Activated CD4-positive, CD25-positive, alpha-beta regulatory T cell treated with anti-CD3 and anti-CD28 coated beads, Interleukin-2, amount 50 U/mL, for 72 hours (primary cell): ENCODE results near the gene OCA2.
"Not testable (repeated sequence)": the region's sequence is repeated elsewhere in the genome, so short reads cannot be mapped to it uniquely, and the experiment has no call there.

Experiments
- DNase-seq: peaks from one replicate; pipeline ENCODE4 v3.0.0; 2021

Gene OCA2

GRCh38 chr15:27757052-27757451 is 342.1 kb downstream of the OCA2 start:
- DNase-seq, result no peak

- DNase-seq, result no peak
Observed at GRCh38 chr15:27752691-27753090, 346.4 kb downstream of the OCA2 start.

- DNase-seq, result no peak
Observed at GRCh38 chr15:27747997-27748396, 351.1 kb downstream of the OCA2 start.

- no peak for DNase-seq
Observed at GRCh38 chr15:27746401-27746955, 352.6 kb downstream of the OCA2 start.

GRCh38 chr15:27744641-27745040 is 354.5 kb downstream of the OCA2 start:
- no peak for DNase-seq

GRCh38 chr15:27743638-27744037 is 355.5 kb downstream of the OCA2 start:
- DNase-seq, result no peak

DNA sequence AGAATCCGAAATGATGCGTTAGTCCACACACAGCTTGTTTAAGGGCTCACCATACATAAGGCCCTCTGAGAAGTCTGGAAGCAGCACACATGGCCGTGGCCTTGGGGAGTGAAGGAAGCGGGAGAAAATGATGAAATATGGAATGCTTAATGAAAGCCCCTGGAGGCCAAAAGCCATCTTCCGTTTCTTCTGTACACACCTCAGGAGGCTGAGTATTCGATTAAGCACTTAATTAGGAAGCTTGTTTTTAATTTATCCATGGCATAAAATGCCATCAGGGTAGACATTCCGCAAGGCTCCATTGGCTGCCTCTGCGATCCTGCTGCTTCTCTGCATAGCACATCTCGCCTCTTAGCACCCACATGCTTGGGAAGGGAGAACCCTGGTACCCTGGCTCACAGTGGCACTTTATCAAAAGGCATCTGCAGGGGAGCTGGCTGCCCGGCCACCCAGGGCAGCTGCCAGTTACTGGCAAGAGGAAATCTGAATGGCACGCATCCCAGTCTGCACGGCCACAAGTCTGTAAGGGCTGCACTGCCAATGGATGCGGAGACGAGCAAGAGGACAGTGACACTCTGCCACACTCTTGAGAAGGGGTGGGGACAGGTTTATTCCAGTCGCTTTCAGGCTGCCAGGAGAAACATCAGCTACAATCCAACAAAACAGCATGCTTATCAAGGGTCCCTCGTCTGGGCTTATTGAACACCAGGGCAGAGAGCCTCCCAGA is 356.2 kb downstream of the OCA2 start:
- DNase-seq, result no peak

GRCh38 chr15:27741226-27741860 is 357.8 kb downstream of the OCA2 start:
- DNase-seq, result no peak

GRCh38 chr15:27734785-27735495 is 364.2 kb downstream of the OCA2 start:
- no peak for DNase-seq

- DNase-seq, result no peak
Observed at GRCh38 chr15:27731776-27732175, 367.3 kb downstream of the OCA2 start.

DNA sequence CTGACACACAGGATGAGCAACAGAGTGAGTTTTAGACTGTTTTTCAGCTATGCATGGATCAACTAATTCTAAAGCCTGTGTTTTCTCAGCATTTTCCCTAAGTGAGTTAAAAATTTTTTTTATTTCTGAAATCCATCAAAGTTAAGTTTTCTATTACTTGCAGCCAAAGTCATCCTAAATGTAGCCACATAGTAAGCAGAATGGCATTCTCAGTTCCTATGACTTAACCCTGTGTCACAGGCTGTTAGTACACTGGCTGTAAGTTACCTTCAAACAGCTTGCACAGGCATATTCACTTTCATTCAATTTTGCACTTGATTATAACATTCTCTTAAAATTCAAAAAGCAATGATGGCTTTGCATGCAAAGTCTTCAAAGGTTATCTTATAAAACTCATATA is 368.2 kb downstream of the OCA2 start:
- no peak for DNase-seq

DNA sequence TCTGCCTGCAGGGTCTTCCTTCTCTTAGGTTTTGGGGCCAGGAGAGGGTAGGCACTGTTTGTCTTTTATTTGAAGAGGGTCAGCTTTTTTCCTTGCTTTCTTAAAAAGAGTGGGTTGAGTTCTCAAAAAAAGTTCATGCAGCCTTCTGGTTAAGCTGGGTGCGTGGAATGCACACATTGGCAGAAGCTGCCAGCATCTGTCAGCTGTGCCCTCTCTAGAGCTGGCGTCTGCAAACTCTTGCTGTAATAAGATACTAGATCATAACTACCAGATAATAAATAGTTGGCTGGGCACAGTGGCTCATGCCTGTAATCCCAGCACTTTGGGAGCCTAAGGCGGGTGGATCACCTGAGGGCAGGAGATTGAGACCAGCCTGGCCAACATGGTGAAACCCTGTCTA is 373.4 kb downstream of the OCA2 start:
- DNase-seq, result no peak

GRCh38 chr15:27723821-27724220 is 375.3 kb downstream of the OCA2 start:
- no peak for DNase-seq

- no peak for DNase-seq
Observed at GRCh38 chr15:27722102-27722501, 377.0 kb downstream of the OCA2 start.

DNA sequence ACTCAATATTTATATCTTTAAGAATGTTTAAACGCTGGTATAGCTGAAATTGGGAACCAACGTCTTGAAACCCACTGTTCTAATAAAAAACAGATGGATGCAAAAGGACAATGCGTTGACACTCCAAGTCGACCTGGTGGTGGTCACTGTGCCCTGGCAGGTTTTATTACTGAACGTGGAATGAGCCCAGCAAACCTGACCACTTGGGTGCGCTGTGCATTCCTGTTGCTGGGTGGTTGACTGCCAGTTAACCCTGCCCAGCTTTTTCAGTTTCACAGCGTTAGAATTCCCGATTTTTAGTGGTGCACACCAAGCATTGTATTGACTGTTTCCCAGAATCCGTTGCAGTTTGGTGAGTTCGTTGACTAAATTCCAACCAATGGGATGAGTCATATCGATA is 384.4 kb downstream of the OCA2 start:
- DNase-seq, result no peak

DNA sequence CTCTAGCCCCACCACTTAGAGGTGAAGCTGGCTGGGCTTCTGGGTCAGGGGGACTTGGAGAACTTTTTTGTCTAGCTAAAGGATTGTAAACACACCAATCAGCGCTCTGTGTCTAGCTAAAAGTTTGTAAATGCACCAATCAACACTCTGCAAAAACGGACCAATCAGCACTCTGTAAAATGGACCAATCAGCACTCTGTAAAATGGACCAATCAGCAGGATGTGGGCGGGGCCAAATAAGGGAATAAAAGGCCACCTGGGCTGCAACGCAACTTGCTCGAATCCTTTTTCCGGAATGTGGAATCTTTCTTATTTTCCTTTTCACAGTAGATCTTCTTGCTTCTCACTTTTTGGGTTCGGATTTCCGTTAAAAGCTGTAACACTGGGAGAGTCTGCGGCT is 385.3 kb downstream of the OCA2 start:
- DNase-seq, result not testable (repeated sequence)

GRCh38 chr15:27707257-27707656 is 391.9 kb downstream of the OCA2 start:
- DNase-seq, result no peak

- DNase-seq, result no peak
Observed at GRCh38 chr15:27706300-27706699, 392.8 kb downstream of the OCA2 start.

GRCh38 chr15:27705056-27705455 is 394.1 kb downstream of the OCA2 start:
- no peak for DNase-seq
